ENCODE results near the gene ZNF445.

The ZNF445 gene

DNA sequence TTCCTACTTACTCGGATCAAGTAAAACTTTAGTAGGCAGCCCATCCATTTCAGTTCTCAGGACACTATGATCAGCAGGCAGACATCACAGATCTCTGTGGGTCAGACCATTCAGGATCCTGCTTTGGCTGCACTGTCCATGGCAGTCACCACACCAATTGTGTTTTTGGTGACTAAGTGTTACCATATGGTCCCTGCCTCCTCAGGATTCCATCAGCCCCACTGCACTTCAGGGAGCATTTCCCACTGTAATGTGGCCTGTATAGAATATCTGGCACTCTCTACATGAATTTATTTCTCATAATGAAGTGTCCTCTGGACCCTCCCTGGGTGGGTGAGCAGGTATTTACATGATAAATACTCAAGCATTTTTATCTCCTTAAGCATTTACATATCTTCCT, 41.3 kb downstream of the ZNF445 start:
- DNase-seq (ENCODE audit: extremely low spot score) = no peak
- no peak for TF ChIP-seq CTCF (IDR thresholded peaks at IDR 0.05; ENCODE audit: control extremely low read depth, extremely low read depth, low read depth, missing control alignments)
- ChIA-PET CTCF (no interaction called here), POLR2A (no interaction called here)

DNA sequence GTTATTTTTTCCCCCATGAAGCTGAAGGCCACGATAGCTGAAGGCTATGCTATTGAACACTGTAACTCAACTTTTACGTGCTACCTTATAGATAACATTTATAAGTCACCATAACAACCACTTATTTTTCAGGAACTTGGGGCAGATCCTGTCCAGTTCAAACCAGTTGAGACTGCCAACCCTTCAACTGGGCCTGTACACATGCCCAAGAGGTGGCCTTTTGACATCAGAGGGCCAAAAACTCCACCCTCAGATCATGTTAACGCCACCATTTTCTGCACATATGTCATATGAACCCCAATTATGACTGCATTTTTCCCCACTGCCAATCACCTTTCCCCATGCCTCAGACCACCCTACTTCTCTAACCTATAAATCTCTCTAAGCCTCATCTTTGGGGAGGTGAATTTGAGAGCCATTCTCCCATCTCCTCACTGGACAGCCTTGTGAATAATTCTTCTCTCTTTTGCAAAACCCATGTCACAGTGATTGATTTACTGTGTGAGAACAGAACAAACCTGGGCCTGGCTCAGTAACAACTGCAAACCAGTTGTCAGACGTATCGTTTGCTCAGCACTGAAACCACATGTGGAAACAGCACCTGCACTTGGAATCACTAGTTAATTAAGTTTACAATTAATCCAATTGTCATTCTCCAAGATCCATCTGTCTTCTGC, 42.5 kb downstream of the ZNF445 start:
- DNase-seq (ENCODE audit: extremely low spot score) = no peak
- ChIA-PET POLR2A (no interaction called here), CTCF (interaction anchor here (1.0 to 1.4 kb wide), 2 partner anchors 10 to 12 kb away, joined by 4 read pairs; no protein-coding TSS in a partner anchor)
- TF ChIP-seq CTCF (IDR thresholded peaks at IDR 0.05; ENCODE audit: control extremely low read depth, extremely low read depth, low read depth, missing control alignments) = no peak

GRCh38 chr3:44430466-44430865, 47.0 kb downstream of the ZNF445 start:
- no peak for DNase-seq (ENCODE audit: extremely low spot score)
- TF ChIP-seq CTCF (IDR thresholded peaks at IDR 0.05; ENCODE audit: control extremely low read depth, extremely low read depth, low read depth, missing control alignments) = no peak
- ChIA-PET POLR2A (no interaction called here), CTCF (interaction anchor here (0.9 to 1.1 kb wide), 2 partner anchors 13 to 14 kb away, joined by 3 to 4 read pairs; no protein-coding TSS in a partner anchor)

- CTCF ChIA-PET = interaction anchor here (0.9 to 1.5 kb wide), 2 partner anchors 11 to 15 kb away, joined by 3 read pairs; no protein-coding TSS in a partner anchor
Observed at GRCh38 chr3:44429459-44429858, 48.0 kb downstream of the ZNF445 start.

DNA sequence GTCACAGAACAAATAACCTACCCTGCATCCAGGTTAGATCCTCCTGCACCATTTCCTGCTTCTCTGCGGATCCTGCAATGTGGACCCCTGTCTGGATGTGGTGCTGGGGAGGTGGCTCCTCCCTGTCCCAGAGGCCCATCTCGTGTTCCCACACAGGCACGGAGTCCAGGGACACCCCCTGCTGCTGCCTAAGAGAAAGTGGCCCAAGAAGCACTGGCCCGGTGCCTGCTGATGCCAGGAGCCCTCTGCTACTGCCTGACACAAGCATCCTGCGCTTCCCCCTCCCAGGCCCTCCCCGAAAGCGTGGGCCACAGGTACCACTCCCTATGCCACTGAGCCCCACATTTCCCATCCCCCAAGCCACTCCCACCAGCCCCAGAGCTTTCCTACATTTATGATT, 48.6 kb downstream of the ZNF445 start:
- ChIA-PET CTCF (interaction anchor here (1.5 kb wide), 1 partner anchor 11 kb away, joined by 3 read pairs; no protein-coding TSS in a partner anchor), POLR2A (no interaction called here)

More at GRCh38 chr3:44429459-44429858, 48.0 kb downstream of the ZNF445 start:
- DNase-seq (ENCODE audit: extremely low spot score) = no peak
- no peak for TF ChIP-seq CTCF (IDR thresholded peaks at IDR 0.05; ENCODE audit: control extremely low read depth, extremely low read depth, low read depth, missing control alignments)
- POLR2A ChIA-PET = no interaction called here

GRCh38 chr3:44427683-44428082, 49.8 kb downstream of the ZNF445 start:
- ChIA-PET POLR2A (no interaction called here), CTCF (interaction anchor here (1.0 to 1.2 kb wide), 2 partner anchors 10 to 12 kb away, joined by 3 read pairs; no protein-coding TSS in a partner anchor)
- no peak for TF ChIP-seq CTCF (IDR thresholded peaks at IDR 0.05; ENCODE audit: control extremely low read depth, extremely low read depth, low read depth, missing control alignments)
- DNase-seq (ENCODE audit: extremely low spot score) = no peak

More for the DNA sequence above, 48.6 kb downstream of the ZNF445 start:
- no peak for TF ChIP-seq CTCF (IDR thresholded peaks at IDR 0.05; ENCODE audit: control extremely low read depth, extremely low read depth, low read depth, missing control alignments)
- no peak for DNase-seq (ENCODE audit: extremely low spot score)
